Hepatic stellate cell (primary cell): ENCODE measurements around the gene ARFRP1.

Experiments used
- DNase-seq: peaks from one replicate; pipeline ENCODE4 v3.0.0; 2011; ENCODE audit warnings: low spot score

The ARFRP1 gene

GRCh38 chr20:63701329-63702035, 6.3 kb downstream of the ARFRP1 start:
- no peak for DNase-seq

- no peak for DNase-seq
Observed at GRCh38 chr20:63701051-63701328, 6.8 kb downstream of the ARFRP1 start.

GRCh38 chr20:63700199-63701050, 7.4 kb downstream of the ARFRP1 start:
- DNase-seq: no peak

- DNase-seq: no peak
Observed at GRCh38 chr20:63699466-63700198, 8.1 kb downstream of the ARFRP1 start.

GRCh38 chr20:63698739-63699465, 8.9 kb downstream of the ARFRP1 start:
- DNase-seq: peak; percentile 98

- DNase-seq: no peak
Observed at GRCh38 chr20:63697868-63698545, 9.8 kb downstream of the ARFRP1 start.

GRCh38 chr20:63697357-63697867, 10.4 kb downstream of the ARFRP1 start:
- DNase-seq: no peak

GRCh38 chr20:63696628-63697356, 11.0 kb downstream of the ARFRP1 start, which contains the start of gene TNFRSF6B:
Gene TNFRSF6B, plus strand, starts transcription at chr20:63696652. Its CDS starts 116 bp downstream, at chr20:63696768.
- DNase-seq: peak; percentile 3

GRCh38 chr20:63696306-63696627, 11.5 kb downstream of the ARFRP1 start:
- DNase-seq: no peak

- no peak for DNase-seq
Observed at GRCh38 chr20:63695424-63696305, 12.1 kb downstream of the ARFRP1 start.

GRCh38 chr20:63694584-63695423, 13.0 kb downstream of the ARFRP1 start:
- DNase-seq: no peak

GRCh38 chr20:63693733-63694583, 13.8 kb downstream of the ARFRP1 start:
- DNase-seq: no peak

- no peak for DNase-seq
Observed at GRCh38 chr20:63693083-63693732, 14.6 kb downstream of the ARFRP1 start.

GRCh38 chr20:63692436-63693082, 15.2 kb downstream of the ARFRP1 start:
- DNase-seq: peak; percentile 53

GRCh38 chr20:63691711-63692435, 15.9 kb downstream of the ARFRP1 start:
- DNase-seq: no peak
